GM15510 (cell line): ENCODE measurements around the gene CCL4.
"Not testable (repeated sequence)": the region's sequence is repeated elsewhere in the genome, so short reads cannot be mapped to it uniquely, and the experiment has no call there.

Source experiments
- POLR2A ChIP-seq: IDR thresholded peaks from 3 replicates; pipeline ENCODE4 v1.6.1; 2011; ENCODE audit warnings: borderline replicate concordance; ENCODE audit not compliant: insufficient read length; ENCODE audit errors: extremely low read depth

The CCL4 gene

DNA sequence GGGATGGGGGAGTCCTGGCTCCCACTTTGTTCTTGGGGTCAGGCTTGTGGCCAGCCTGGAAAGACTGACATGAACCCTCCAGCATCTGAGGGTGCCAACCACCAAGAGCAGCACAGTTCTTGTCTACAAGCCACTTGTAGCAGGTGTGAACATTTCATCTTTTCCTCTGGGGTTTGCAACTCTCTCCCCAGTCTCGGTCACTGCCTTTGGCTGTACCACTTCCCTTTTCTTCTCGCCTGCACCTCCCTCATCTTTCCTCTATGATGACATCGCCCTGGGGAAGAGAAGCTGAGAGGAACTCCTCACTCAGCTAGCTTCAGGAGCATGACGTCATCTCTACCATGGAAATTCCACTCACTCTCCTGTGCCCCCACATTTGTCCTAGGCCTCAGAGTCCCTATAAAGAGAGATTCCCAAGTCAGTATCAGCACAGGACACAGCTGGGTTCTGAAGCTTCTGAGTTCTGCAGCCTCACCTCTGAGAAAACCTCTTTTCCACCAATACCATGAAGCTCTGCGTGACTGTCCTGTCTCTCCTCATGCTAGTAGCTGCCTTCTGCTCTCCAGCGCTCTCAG, at the start of gene CCL4:
TSS of gene CCL4 (plus strand) at position 427 of the 575 bp plus-strand sequence. CDS start at position 506, 79 bp downstream.
- not testable (repeated sequence) for TF ChIP-seq POLR2A

DNA sequence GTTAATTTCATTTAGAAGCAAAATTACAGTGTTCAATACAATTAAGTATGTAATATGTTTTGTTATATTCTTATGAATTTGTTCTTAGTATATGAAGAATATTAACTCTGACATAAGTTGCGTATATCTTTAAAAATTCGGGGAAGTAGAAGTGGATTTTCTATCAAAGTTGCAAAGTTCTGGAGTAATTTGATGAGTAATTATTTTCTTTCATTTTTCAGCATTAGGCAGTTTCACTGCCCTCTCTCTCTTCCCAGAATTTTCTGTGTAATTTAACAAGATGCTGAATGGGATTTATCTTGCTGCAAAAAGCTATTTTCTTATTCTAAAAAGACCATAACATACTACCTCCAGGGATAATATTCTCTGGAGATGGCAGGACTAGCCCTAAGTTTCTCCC, 48.5 kb upstream of the CCL4 start:
- TF ChIP-seq POLR2A = no peak

DNA sequence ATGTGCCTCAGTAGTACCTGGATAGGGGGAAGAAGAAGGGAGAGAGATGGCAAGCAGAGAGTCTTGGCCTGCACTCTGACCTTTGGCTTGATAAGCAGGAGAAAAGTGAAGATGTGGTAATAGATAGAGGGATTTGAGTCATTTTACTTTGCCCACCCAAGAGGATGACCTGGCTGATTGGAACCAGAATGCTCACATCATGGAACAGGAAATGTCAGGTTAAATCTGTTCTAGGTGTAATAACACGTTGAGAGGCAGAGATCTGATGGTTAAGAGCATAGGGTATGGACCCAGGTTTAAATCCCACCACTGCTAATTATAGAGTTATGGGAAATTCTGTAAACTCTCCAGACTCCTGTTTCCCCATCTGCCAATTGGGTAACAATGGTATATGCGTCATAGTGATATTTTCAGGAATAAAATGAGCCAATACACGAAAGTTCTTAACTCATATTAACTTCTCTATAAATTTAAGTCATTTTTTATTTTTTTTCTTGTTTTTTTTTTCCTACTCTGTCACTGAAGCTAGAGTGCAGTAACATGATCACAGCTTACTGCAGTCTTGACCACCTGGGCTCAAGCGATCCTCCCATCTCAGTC, 47.6 kb upstream of the CCL4 start:
- TF ChIP-seq POLR2A = no peak

DNA sequence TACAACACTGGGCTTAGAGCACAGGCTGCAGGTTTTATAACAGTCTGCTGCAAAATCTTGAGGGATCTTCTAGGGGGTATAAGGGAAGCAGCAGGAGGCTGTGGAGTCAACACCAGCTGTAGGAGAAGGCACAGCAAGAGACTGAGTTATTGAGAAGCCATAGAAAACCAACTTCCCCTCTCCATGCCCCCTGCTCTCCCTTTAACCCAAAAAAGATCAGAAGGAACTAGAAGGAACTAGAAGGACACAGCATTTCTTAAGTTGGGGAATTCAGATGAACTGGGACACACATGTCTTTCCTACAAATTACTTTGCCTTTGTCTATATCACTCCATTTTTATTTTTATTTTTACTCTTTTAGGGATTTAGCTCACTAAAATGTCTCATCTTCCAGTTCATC, 45.7 kb upstream of the CCL4 start:
- TF ChIP-seq POLR2A = no peak

GRCh38 chr17:36059406-36059805, 44.2 kb upstream of the CCL4 start:
- TF ChIP-seq POLR2A = no peak

GRCh38 chr17:36060816-36061215, 42.8 kb upstream of the CCL4 start:
- TF ChIP-seq POLR2A = no peak

- no peak for TF ChIP-seq POLR2A
Observed at GRCh38 chr17:36063786-36064541, 39.7 kb upstream of the CCL4 start, which contains the start of gene CCL18. Gene CCL18, plus strand, starts transcription at chr17:36064272. Its CDS starts 71 bp downstream, at chr17:36064343.

DNA sequence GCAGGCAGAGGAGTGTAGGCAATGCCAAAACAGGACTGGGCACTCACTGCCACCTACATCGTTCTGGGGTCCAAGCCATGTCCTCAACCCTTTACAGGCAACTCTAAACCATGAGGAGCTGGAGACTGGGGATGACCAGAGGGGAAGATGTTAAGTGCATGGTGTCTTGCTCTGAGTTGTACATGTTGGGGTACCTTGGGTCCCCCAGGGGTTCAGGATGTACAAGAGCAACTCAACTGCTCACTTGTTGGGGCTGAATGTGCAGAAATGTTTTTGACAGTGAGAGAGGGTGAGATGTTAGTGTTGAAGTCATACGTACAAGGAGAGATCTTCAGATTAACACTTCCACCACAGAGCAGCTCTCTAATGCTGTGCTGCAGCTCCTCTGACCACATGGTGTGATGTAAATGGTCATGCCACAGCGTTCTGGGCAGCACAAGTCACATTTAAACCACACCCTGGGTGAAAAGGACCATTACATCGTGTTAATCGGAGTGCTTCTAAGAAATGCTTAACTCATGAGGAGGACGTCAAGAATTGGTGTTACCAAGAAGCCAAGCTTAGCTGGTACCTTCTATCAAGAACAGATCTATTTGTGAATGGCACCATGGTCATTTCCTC, 37.2 kb upstream of the CCL4 start:
- no peak for TF ChIP-seq POLR2A

DNA sequence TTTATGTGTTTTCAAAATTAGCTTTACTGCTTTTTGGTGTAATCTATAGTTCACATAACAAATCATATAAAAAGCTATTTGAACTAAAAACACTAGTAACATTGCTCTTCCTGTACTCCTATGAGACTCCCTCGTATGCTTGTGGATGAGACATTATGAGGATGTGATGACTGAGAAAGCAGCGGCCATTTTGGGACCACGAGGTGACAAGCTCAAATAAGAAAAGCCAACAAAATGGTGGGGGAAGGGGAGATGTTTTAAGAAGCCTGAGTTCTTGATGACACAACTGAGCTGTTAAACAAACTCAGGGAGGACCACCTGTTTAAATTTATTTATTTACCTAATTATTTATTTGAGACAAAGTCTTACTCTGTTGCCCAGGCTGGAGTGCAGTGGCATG, 35.1 kb upstream of the CCL4 start:
- TF ChIP-seq POLR2A = no peak

DNA sequence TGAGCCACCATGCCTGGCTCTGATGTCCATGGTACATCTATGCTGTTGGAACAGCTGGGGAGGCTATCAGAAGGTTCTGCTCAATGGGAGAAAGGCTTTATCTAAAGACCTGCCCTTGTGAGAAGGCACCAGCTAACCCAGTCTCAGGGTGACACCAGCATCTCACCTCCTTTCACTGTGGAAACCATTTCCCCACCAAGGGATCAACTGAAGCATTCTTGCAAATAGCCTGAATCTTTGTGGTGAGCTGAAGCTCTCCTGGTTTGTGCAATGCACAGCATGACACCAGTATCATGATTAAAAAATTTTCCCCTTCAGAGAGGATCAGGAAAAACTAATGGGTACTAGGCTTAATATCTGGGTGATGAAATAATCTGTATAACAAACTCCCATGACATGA, 34.5 kb upstream of the CCL4 start:
- no peak for TF ChIP-seq POLR2A

GRCh38 chr17:36070427-36070826, 33.2 kb upstream of the CCL4 start:
- TF ChIP-seq POLR2A = no peak

DNA sequence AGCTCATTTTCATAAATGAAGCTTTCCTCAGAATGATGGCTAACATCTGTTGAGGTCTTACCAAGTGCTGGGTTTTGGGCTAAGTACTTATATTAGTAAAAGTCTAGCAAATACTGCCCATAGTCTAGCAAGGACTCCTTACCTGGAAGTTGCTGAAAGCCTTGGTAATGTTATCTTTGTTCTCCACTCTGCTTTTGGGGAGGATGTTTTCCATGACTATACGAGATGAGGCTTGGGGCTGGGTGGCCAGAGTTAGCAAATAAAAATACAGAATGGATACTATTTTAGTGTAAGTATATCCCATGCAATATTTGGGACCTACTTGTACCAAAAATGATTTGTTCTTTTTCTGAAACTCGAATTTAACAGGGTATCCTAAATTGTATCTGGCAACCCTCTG, 31.9 kb upstream of the CCL4 start:
- TF ChIP-seq POLR2A = no peak

- TF ChIP-seq POLR2A = no peak
Observed at GRCh38 chr17:36072431-36073121, 31.1 kb upstream of the CCL4 start.

DNA sequence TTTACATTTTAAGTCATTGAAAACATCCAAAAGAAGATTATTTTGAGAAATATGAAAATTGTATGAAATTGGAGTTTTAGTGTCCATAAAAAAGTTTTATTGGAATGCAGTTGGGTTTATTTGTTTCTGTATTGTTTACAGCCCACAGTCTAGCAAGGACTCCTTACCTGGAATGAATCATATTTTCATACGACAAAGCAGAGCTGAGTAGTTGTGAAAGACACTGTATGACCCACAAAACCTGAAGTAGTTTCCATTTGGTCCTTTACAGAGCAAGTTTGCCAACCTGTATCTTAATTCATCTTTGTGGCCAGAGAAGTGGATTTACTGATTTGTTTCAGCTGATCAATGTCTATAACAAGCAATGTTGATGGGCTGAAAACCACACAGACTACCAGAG, 29.3 kb upstream of the CCL4 start:
- no peak for TF ChIP-seq POLR2A

DNA sequence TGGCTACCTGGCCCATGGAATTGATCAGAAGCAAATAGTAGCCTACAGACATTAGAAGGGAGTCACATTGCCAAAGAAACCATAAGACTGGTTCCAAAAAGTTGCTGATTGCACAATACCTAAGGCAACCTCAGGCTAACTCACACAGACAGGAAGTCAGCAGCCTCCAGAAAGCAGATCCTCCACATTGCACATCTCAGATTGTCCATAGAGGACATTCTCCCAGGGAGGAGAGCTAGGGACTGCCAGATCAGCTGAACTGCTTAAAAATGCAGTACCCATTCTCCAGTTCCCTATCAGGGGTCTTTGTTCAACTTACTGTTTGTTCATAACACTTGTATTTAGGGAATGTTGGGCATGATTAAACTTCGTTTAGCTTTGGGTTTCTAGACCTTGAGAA, 17.9 kb upstream of the CCL4 start:
- no peak for TF ChIP-seq POLR2A
